HS-5 (cell line): ENCODE measurements around the gene KCNK4.

Source experiments
- DNase-seq: peaks from one replicate; pipeline ENCODE4 v3.0.0-alpha.2; 2012; ENCODE audit warnings: low read depth

KCNK4 gene

DNA sequence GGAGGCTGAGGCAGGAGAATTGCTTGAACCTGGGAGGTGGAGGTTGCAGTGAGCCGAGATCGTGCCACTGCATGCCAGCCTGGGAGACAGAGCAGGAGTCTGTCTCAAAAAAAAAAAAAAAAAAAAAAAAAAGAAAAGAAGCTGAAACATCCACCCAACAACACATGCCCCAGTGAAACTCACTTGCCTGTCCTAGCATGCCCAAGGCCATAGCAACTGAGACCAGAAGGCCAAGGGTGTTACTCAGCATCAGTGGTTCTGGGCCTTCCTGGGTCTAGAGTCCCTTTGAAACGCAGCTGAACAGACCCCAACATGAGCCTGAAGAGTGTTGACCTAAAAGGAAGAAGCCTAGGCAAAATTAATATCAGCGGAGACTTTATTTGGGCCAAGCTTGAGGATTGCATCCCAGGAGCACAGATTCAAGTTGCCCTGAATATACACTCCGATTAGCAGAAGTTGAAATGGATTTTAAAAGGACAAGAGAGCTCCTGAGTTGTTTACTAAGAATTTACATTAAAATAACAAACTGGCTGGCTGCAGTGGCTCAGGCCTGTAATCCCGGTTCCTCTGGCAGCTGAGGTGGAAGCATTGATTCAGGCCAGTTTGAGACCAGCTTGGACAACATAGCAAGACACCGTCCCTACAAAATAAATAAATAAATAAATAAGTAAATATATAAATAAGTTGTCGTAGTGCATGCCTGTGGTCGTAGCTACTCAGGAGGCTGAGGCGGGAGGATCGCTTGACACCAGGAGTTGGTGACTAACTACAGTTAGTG is 33.8 kb downstream of the KCNK4 start:
- no peak for DNase-seq

DNA sequence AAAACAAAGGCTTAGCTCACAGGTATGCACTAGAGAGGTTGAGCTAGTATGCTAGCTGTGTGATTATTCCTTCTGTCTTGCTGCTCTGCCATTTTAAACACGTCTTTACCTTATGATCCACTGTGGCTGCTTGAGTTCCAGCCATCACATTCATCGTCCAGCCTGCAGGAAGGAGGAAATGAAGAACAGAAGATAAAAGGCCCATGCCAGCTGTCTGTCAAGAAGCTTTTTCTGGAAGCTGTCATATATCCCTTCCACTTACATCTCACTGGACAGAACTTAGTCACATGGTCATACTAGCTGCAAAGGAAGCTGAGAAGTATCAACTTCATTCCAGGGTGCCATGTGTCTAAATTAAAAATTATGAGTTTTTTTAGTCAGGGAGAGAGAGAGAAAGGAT is 36.3 kb downstream of the KCNK4 start:
- DNase-seq: no peak

DNA sequence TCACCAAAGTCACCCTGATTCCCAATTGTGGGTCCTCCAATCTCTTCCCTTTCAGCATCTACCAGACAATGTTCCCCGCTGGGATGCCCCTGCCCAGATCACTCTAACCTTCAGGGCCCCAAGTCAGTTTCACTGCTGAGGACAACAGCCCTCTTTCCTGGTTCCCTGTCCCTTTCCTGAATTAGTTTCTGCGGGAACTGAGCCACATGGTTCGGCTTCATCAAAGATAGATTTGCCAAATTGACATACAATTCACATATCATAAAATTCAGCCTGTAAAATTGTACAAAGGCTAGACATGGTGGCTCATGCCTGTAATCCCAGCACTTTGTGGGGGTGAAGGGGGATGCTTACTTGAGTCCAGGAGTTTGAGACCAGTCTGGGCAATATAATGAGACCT is 36.9 kb downstream of the KCNK4 start:
- no peak for DNase-seq

DNA sequence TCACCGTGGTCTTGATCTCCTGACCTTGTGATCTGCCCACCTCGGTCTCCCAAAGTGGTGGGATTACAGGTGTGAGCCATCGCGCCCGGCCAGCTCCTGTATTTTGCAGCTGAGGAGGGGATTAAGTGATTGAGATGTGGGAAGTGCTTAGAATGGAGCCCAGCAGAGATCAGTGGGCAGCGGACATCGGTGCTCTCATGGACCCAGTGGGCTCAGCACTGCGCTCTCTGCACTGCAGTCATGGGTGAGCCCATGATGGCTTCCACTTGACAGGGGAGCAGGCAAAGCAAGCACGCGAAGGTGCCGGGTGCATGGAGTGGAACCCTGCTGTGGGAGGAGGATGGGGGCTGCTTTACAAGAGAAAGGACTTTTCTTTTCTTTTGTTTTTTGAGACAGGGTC is 39.8 kb downstream of the KCNK4 start:
- DNase-seq: no peak

DNA sequence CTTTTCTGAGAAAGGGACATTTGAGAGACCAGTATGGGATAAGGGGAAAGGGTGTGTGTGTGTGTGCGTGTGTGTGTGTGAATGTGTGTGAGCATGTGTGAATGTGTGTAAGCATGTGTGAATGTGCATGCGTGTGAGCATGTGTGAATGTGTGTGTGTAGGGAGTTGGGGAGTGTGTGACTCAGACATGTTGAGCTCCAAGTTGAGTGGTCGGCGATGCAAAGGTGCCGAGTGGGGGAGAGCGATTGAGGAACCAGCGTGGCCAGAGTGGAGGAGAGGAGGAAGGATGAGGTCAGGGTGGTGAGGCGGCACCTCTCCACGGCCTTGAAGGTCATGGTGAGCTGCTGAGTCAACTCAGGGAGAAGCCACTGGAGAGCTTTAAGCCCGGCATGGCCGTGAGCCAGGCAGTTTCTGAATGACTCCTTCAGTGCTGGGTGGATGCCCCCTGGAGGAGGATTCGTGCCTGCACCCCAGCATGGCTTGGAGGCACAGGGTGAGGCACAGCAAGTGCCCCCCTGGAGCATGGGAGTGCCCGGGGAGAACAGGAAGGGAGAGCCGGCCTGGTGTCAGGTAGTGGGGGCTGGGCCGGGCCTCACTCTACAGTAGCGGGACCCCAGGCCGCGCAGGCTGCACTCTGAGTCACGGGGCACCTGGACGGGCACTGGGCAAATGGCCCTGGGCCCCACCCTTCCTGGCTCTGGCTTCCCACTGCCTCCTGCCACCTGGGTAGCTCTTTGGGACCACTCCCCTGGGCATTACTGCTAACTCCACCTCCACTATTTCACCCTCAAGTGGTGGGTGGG is 40.7 kb downstream of the KCNK4 start:
- DNase-seq: peak; percentile 76

DNA sequence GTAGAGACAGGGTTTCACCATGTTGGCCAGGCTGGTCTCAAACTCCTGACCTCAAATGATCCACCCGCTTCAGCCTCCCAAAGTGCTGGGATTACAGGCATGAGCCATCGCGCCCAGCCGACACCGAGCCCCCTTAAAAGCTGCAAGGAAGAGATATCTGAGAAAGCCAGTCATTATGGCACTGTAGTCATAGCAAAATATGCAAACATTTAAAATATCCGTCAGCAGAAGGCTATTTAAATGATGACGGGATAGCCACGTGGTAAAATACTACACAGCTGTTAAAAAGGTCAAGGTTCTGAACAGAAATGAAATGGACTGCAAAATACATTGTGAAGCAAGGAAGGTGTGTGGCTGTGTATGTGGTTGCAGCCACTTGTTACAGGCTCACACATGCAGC is 42.5 kb downstream of the KCNK4 start:
- no peak for DNase-seq

DNA sequence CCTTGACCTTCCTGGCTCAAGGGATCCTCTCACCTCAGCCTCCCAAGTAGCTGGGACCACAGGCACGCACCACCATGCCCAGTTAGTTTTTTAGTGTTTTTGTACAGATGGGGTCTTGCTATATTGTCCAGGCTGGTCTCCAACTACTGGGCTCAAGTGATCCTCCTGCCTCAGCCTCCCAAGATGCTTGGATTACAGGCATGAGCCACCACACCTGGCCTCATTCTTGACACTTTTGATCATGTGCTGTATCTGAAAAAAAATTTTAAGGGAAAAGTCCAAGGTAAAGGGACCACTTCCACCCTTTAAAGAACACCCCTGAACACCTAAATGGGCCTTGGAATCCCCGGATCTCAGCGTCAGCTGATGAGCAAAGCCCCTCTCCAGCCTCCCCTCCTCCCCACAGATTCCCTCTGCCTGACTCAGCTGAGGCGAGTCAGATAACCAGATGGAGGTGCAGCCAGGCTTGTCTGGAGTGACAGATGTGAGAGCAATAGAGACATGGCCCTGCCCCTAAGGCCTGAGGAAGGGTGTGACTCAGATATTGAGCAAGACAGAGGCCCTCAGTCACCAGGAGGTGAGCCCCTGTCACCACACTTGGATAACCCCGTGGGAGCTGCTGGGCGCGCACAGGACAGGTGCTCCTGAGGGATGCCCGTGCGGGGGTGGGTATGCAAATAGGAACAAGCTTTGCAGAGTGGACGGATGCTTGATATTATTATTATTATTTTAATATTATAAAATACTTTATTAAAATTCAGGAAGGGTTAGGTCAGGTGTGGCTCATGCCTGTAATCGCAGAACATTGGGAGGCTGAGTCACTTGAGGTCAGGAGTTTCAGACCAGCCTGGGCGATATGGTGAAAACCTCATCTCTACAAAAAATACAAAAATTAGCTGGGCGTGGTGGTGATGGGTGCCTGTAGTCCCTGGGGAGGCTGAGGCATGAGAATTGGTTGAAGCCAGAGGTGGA is 43.9 kb downstream of the KCNK4 start:
- peak; percentile 95 for DNase-seq

DNA sequence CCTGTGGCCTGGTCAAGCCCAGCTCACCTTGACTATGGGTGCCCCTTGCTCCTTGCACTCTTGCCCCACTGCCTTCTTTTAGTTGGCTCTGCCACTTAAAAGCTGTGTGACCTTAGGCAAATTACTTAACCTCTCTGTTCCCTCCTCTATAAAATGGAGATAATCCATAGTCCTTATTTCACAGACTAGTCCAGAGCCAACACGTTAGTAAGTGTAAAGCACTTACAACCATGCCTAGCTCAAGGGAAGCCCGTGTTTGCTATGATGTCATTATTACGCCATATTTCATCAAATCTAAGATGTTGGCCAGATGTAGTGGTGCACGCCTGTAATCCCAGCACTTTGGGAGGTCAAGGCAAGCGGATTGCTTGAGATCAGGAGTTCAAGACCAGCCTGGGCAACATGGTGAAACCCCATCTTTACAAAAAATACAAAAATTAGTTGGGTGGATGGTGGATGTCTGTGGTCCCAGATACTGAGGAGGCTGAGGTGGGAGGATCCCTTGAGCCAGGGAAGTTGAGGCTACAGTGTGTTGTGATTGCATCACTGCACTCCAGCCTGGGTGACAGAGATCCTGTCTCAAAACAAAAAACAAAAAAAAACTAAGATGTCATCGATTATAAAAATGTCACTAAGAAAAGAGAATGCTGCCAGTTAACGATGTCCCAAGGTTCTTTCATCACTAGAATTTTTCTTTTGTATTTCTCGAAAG is 46.6 kb downstream of the KCNK4 start:
- no peak for DNase-seq

DNA sequence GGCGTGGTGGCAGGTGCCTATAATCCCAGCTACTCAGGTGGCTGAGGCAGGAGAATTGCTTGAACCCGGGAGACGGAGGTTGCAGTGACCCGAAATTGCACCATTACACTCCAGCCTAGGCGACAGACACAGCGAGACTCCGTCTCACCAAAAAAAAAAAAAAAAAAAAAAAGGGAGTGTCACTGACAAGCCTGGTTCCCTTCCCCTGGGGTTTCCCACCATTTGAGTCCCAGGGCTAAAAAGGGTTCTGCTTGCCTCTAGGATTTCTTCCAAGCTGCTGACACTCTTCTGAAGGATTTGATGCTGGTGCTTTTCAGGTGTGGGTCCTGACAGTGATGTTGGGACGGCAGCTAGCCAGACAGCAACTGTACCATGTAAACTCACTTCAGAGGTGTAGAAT is 47.6 kb downstream of the KCNK4 start:
- DNase-seq: no peak

DNA sequence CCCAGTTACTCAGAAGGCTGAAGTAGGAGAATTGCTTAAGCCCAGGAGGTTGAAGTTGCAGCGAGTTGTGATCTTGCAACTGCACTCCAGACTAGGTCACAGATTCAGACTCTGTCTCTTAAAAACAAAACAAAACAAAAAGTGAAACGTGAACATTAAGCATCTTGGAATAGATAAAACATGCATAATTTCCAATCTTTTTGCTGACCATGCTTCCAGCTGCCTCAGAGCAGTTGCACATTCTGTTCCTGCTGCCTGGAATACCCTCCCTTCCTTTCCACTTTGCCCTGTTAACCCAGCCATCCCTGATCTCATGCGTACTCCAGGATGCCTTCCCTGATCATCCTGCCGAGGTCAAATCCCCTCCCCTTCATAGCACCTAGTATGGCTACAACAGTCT is 48.2 kb downstream of the KCNK4 start:
- DNase-seq: no peak

DNA sequence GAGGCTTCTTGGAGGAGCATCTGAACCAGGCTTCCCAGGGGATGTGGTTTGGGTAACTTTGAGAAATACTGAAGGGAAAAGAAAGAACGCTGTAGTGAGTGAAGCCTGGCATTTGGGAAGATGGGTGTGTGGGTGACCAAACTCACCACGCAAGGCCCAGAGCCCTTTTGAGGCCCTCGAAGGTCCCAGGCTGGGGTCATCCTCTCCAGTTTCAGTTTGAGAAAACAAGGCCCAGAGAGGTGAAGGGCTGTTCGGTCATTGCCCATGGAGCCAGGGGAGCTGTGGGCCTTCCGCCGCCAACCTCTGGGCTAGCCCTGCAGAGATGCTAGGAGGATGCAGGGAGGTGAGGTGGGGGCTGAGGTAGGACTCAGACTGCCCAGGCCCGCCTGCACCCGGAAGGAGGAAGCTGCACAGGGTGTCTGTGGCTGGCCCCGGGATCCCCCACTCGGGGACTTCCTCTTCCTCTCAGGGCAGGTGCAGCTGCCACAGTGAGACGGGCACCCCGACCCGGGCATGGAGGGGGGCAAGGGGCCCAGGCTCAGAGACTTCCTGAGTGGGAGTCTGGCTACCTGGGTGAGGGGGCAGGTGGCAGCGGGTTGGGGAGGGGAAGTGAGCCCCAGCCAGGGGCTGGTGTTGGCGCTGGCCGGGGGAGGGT is 48.8 kb downstream of the KCNK4 start, which contains the start of gene CCDC88B:
TSS of gene CCDC88B (plus strand) at position 451 of the 655 bp plus-strand sequence. CDS start at position 514, 63 bp downstream.
- DNase-seq: no peak

DNA sequence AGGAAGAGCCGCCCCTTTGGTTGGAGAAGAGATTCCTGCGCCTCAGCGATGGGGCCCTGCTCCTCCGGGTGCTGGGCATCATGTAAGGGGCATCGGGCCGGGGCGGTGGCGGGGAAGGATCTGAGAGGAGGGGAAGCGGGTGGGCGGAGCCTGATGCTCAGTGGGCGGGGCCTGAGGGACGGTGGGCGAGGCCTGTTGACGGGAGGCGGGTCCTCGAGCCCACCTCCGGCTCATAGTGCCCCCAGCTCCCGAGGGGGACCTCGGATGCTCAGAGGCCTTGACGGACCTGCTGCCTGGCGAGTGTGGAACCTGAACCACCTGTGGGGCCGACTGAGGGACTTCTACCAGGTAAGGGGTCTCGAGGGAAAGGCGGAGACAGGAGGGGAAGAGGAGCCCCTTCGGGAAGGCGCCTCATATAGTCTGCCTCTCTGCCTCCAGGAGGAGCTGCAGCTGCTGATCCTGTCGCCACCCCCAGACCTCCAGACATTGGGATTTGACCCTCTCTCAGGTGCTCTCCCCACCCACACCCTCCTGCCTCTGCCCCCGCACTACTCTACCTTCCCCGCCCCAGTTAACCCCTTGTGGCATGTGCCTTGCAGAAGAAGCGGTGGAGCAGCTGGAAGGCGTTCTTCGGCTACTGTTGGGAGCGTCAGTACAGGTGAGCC is 49.7 kb downstream of the KCNK4 start:
- DNase-seq: no peak

DNA sequence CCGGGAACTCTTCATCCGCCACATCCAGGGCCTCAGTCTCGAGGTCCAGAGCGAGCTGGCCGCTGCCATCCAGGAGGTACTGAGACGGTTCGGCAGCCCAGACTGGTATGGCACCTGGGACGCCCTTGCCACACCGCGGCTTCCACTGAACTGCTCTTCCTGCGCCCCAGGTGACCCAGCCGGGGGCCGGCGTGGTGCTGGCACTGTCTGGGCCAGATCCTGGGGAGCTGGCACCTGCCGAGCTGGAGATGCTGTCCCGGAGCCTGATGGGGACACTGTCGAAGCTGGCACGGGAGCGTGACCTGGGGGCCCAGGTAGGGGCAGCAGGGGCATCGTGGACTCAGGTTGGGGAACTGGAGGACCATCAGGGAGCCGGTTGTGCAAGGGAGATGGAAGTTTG is 50.3 kb downstream of the KCNK4 start:
- no peak for DNase-seq

DNA sequence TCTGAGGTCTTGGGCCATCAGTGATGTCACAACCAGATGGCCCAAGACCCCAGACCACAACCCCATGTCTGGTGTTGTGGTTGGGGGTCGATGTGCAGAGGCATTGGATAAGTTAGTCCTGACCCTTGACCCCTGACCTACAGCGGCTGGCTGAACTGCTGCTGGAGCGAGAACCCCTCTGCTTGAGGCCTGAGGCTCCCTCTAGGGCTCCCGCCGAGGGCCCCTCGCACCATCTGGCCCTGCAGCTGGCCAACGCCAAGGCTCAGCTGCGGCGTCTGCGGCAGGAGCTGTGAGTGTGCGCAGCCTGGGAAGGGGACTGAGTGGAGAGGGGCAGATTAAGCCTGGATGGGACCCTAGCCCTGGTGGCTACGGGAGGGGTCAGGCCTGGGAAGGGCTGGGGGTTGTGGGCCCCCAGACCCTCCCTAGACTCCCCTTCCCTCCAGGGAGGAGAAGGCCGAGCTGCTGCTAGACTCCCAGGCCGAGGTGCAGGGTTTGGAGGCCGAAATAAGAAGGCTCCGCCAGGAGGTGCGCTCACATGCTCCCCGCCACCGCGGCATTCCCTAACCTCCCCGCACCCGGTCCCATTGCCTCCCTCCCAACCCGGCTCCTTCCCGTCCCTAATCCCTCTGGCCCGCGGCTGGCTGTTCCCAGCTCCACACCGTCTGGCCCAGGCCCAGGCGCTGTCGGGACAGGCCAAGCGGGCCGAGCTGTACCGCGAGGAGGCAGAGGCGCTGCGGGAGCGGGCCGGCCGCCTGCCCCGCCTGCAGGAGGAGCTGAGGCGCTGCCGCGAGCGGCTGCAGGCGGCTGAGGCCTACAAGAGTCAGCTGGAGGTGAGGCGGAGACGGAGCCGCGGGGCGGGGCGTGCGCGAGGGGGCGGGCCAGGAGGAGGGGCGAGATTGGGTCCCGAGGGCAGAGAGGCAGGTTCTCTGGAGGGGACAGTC is 51.0 kb downstream of the KCNK4 start:
- DNase-seq: no peak

DNA sequence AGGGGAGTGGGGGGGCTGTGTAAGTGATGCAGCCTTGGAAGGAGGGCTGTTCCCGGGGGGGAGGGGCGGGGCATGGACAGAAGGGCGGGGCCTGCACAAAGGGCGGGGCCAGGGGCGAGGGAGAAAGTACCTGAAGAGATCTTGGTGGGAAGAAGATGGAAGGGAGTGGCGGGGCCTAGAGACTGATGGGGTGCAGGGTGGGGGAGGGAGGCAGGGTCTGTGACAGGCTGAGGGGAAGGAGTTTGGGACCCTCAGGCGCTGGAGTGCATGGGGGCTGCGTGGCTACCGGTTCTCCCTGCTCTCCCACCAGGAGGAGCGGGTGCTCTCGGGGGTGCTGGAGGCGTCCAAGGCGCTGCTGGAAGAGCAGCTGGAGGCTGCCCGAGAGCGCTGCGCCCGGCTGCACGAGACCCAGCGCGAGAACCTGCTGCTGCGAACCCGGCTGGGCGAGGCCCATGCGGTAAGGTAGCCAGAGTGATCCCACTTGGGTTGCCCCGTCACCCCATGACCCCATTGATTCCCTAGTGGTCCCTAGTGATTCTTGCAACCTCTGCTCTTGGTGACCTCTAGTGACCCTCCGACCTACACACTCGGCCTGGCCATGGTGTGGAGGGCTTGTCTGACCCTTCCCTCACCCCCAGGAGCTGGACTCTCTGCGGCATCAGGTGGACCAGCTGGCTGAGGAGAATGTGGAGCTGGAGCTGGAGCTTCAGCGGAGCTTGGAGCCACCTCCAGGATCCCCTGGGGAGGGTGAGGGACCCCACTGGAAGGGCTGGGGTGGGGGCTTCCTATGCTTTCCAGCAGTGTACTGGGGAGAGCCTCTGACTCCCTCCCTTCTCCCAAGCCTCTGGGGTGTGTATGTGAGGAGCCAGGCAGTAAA is 52.0 kb downstream of the KCNK4 start:
- DNase-seq: no peak

DNA sequence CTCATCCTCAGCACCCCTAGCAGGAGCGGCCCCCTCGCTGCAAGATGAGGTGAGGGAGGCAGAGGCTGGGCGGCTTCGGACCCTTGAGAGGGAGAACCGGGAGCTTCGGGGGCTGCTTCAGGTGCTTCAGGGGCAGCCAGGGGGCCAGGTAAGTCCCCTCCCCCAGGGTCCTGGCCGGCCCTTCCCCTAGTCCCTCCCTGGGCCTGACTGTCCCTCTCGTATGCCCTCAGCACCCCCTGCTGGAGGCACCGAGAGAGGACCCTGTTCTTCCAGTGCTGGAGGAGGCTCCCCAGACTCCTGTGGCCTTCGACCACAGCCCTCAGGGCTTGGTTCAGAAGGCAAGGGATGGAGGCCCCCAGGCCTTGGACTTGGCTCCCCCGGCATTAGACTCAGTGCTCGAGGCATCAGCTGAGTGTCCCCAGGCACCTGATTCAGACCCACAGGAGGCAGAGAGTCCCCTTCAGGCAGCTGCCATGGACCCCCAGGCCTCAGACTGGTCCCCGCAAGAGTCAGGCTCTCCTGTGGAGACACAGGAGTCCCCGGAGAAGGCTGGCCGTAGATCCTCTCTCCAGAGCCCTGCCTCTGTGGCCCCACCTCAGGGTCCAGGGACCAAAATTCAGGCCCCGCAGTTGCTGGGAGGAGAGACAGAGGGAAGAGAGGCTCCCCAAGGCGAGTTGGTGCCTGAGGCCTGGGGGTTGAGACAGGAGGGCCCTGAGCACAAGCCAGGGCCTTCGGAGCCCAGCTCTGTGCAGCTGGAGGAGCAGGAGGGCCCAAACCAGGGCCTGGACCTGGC is 52.9 kb downstream of the KCNK4 start:
- no peak for DNase-seq

DNA sequence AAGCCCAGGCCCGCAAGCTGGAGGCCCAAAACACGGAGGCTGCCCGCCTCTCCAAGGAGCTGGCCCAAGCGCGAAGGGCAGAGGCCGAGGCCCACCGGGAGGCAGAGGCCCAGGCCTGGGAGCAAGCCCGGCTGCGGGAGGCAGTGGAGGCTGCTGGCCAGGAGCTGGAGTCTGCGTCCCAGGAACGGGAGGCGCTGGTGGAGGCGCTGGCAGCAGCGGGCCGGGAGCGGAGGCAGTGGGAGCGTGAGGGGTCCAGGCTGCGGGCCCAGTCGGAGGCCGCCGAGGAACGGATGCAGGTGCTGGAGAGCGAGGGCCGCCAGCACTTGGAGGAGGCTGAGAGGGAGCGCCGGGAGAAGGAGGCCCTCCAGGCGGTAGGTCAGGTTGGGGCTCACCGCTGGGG is 53.7 kb downstream of the KCNK4 start:
- no peak for DNase-seq
